Motor neuron (in vitro differentiated cells): ENCODE results near the gene STK39. TPM values are rescaled to one million over a fixed set of nuclear protein-coding genes. Genes with fewer than 3 reads are reported as not detected.

Source experiments
- ATAC-seq, 8 experiments: fragments of 200-7000 bp; cut with Tn5 transposase; replicated peaks in 6 of 8; 2 replicates each; pipeline ENCODE4 v1.8.0; 2021; ENCODE audit warnings: mild to moderate bottlenecking in 8 of 8, moderate library complexity in 8 of 8
- H3K27ac ChIP-seq, 2 donors: fragments of 250-450 bp; sonication (Bioruptor Pico); 2 replicates each; pipeline ENCODE4 v1.9.0; 2021; ENCODE audit warnings: antibody characterized with exemption in 2 of 2, mild to moderate bottlenecking in 2 of 2, moderate library complexity in 1 of 2
- H3K4me1 ChIP-seq, 2 donors: fragments of 250-450 bp; sonication (Bioruptor Pico); replicated peaks in 1 of 2; 2 replicates each; pipeline ENCODE4 v1.6.1; 2021; ENCODE audit warnings: antibody characterized with exemption in 2 of 2, mild to moderate bottlenecking in 2 of 2, moderate library complexity in 1 of 2
- H3K4me3 ChIP-seq, 5 donors: fragments of 250-450 bp; sonication (Bioruptor Pico); 2 replicates each; pipeline ENCODE4 v1.9.0; 2021; ENCODE audit warnings: antibody characterized with exemption in 5 of 5, mild to moderate bottlenecking in 5 of 5, moderate library complexity in 4 of 5
- WGBS, 10 experiments: fragments of 450-650 bp; shearing (Covaris generic); methylation state at CpG; one replicate each; pipeline ENCODE4 v1.0.0; 2022; 5-methylcytosine and 5-hydroxymethylcytosine counted together
- in situ Hi-C, 9 experiments: fragments of 400-800 bp; cut with MboI; loops; one replicate each; pipeline ENCODE4 v1.15.0; 2021; ENCODE audit warnings: low sequenced_read_pairs in 9 of 9, low pct_unique_long_range_greater_than_20kb in 2 of 9; ENCODE audit not compliant: unreplicated experiment in 9 of 9
- total RNA-seq, 8 experiments: library from RNA; unstranded; fragments of 300-600 nt; gene quantifications; 2 replicates each; pipeline versions ENCODE4 v1.2.3 to v1.2.4, GENCODE V29; 2022

STK39 gene
- total RNA-seq, 8 experiments from 2014 or later: 12.3 to 43.3 (median 30.2) TPM

GRCh38 chr2:168184681-168185513 lies 62.5 kb downstream of the STK39 start:
- ATAC-seq: peak in 5 of 8 experiments; percentile 36 to 84 (median 77)
- H3K4me1 ChIP-seq: peaks cover 25 to 83% of the 10 kb centered on the region in 2 donors
- in situ Hi-C loops: no loop called here
- H3K27ac ChIP-seq: no peak overlapping the region
- 0 to 100% (median 74%) methylated on average over 1 to 4 of the region's 4 CpGs for WGBS, 10 experiments
- no peak overlapping the region for H3K4me3 ChIP-seq

- in situ Hi-C loops: no loop called here
- no peak overlapping the region for H3K27ac ChIP-seq
- WGBS, 10 experiments: 80 to 100% (median 100%) methylated on average over 1 to 4 of the region's 4 CpGs; no CpG with 5 or more reads in 3 of the 10 experiments
- no peak overlapping the region for H3K4me3 ChIP-seq
- ATAC-seq: no peak
- H3K4me1 ChIP-seq: peaks cover 31 to 93% of the 10 kb centered on the region in 2 donors
These were observed 63.9 kb downstream of the STK39 start for GRCh38 chr2:168183308-168183997.

- WGBS, 10 experiments: 71 to 100% (median 87%) methylated on average over 2 to 4 of the region's 5 CpGs; no CpG with 5 or more reads in 2 of the 10 experiments
- peaks cover 26 to 93% of the 10 kb centered on the region in 2 donors for H3K4me1 ChIP-seq
- ATAC-seq: peak in 4 of 8 experiments; percentile 28 to 74 (median 50)
These were observed 64.7 kb downstream of the STK39 start for GRCh38 chr2:168182550-168183249.

GRCh38 chr2:168181825-168182224 lies 65.6 kb downstream of the STK39 start:
- WGBS, 10 experiments: 77 to 100% (median 94%) methylated on average over 1 to 4 of the region's 4 CpGs
- H3K4me1 ChIP-seq: peaks cover 26 to 93% of the 10 kb centered on the region in 2 donors
- no peak overlapping the region for H3K4me3 ChIP-seq
- no peak overlapping the region for H3K27ac ChIP-seq
- no peak for ATAC-seq
- in situ Hi-C loops: no loop called here

More at GRCh38 chr2:168182550-168183249, 64.7 kb downstream of the STK39 start:
- no peak overlapping the region for H3K27ac ChIP-seq
- no peak overlapping the region for H3K4me3 ChIP-seq
- in situ Hi-C loops: no loop called here

GRCh38 chr2:168180914-168181313 lies 66.5 kb downstream of the STK39 start:
- peak in 1 of 8 experiments; percentile 15 for ATAC-seq
- no peak overlapping the region for H3K4me3 ChIP-seq
- in situ Hi-C loops: no loop called here
- 75 to 100% (median 94%) methylated on average over 3 of the region's 3 CpGs; no CpG with 5 or more reads in 2 of the 10 experiments for WGBS, 10 experiments
- H3K4me1 ChIP-seq: peaks cover 21 to 91% of the 10 kb centered on the region in 2 donors
- no peak overlapping the region for H3K27ac ChIP-seq

- peak in 1 of 8 experiments; percentile 2 for ATAC-seq
- in situ Hi-C loops: no loop called here
- H3K4me1 ChIP-seq: peaks cover 17 to 87% of the 10 kb centered on the region in 2 donors
- no peak overlapping the region for H3K4me3 ChIP-seq
- 50 to 100% (median 72%) methylated on average over 2 to 5 of the region's 5 CpGs for WGBS, 10 experiments
- H3K27ac ChIP-seq: no peak overlapping the region
These were observed 66.9 kb downstream of the STK39 start for GRCh38 chr2:168180483-168180882.

- in situ Hi-C loops: no loop called here
- Histone ChIP-seq H3K4me1 (peaks cover 17 to 78% of the 10 kb centered on the region in 2 donors), H3K27ac (no peak overlapping the region), H3K4me3 (no peak overlapping the region)
- ATAC-seq: peak in 2 of 8 experiments; percentile 10 to 15
- WGBS, 10 experiments: 29 to 100% (median 79%) methylated on average over 1 to 5 of the region's 5 CpGs; no CpG with 5 or more reads in 1 of the 10 experiments
These were observed 67.8 kb downstream of the STK39 start for GRCh38 chr2:168179592-168179991.

- ATAC-seq: peak in 4 of 8 experiments; percentile 16 to 74 (median 32)
- peak overlapping the region in 1 of 2 donors; percentile 13 for H3K27ac ChIP-seq
- WGBS, 10 experiments: 60 to 80% (median 60%) methylated on average over 1 of the region's 4 CpGs; no CpG with 5 or more reads in 7 of the 10 experiments
- in situ Hi-C loops: no loop called here
- peaks cover 17 to 69% of the 10 kb centered on the region in 2 donors for H3K4me1 ChIP-seq
- H3K4me3 ChIP-seq: no peak overlapping the region
These were observed 68.7 kb downstream of the STK39 start for GRCh38 chr2:168178520-168179324.

- no peak overlapping the region for H3K27ac ChIP-seq
- ATAC-seq: no peak
- peaks cover 15 to 46% of the 10 kb centered on the region in 2 donors for H3K4me1 ChIP-seq
- H3K4me3 ChIP-seq: no peak overlapping the region
- WGBS, 10 experiments: 62 to 100% (median 77%) methylated on average over 1 to 3 of the region's 3 CpGs
- in situ Hi-C loops: no loop called here
These were observed 71.0 kb downstream of the STK39 start for GRCh38 chr2:168176402-168176801.

- 74 to 97% (median 94%) methylated on average over 3 to 5 of the region's 5 CpGs for WGBS, 10 experiments
- in situ Hi-C loops: no loop called here
- no peak overlapping the region for H3K4me3 ChIP-seq
- no peak for ATAC-seq
- peaks cover 10 to 37% of the 10 kb centered on the region in 2 donors for H3K4me1 ChIP-seq
- no peak overlapping the region for H3K27ac ChIP-seq
These were observed 71.9 kb downstream of the STK39 start for GRCh38 chr2:168175469-168175868.

- in situ Hi-C loops: no loop called here
- no peak overlapping the region for H3K4me3 ChIP-seq
- H3K27ac ChIP-seq: no peak overlapping the region
- WGBS, 10 experiments: 90 to 100% (median 100%) methylated on average over 1 to 2 of the region's 2 CpGs; no CpG with 5 or more reads in 2 of the 10 experiments
- H3K4me1 ChIP-seq: peaks cover 10 to 29% of the 10 kb centered on the region in 2 donors
- ATAC-seq: no peak
These were observed 72.6 kb downstream of the STK39 start for GRCh38 chr2:168174756-168175155.

- ATAC-seq: no peak
- WGBS, 10 experiments: 94 to 100% (median 100%) methylated on average over 1 to 4 of the region's 4 CpGs
- in situ Hi-C loops: no loop called here
These were observed 75.3 kb downstream of the STK39 start for GRCh38 chr2:168172071-168172470.

More at GRCh38 chr2:168172071-168172470, 75.3 kb downstream of the STK39 start:
- peaks cover 0 to 9% of the 10 kb centered on the region in 2 donors for H3K4me1 ChIP-seq
- H3K27ac ChIP-seq: no peak overlapping the region
- H3K4me3 ChIP-seq: no peak overlapping the region
